ENCODE measurements around the gene ADORA3. TPM values are rescaled to one million over a fixed set of nuclear protein-coding genes. Genes with fewer than 3 reads are reported as not detected.

The ADORA3 gene
- polyA plus RNA-seq, 1 donor from 2014 or later: not detected

GRCh38 chr1:111450185-111450584 lies 53.2 kb downstream of the ADORA3 start:
- H2AFZ ChIP-seq (ENCODE audit: low read depth, low read length): peak overlapping the region; percentile 96
- no peak for TF ChIP-seq MXI1 (conservative IDR thresholded peaks at IDR 0.05; ENCODE audit: poor library complexity, severe bottlenecking)
- no peak for TF ChIP-seq EP300 (conservative IDR thresholded peaks at IDR 0.05; ENCODE audit: poor library complexity, severe bottlenecking)
- TF ChIP-seq, protein P1, sequence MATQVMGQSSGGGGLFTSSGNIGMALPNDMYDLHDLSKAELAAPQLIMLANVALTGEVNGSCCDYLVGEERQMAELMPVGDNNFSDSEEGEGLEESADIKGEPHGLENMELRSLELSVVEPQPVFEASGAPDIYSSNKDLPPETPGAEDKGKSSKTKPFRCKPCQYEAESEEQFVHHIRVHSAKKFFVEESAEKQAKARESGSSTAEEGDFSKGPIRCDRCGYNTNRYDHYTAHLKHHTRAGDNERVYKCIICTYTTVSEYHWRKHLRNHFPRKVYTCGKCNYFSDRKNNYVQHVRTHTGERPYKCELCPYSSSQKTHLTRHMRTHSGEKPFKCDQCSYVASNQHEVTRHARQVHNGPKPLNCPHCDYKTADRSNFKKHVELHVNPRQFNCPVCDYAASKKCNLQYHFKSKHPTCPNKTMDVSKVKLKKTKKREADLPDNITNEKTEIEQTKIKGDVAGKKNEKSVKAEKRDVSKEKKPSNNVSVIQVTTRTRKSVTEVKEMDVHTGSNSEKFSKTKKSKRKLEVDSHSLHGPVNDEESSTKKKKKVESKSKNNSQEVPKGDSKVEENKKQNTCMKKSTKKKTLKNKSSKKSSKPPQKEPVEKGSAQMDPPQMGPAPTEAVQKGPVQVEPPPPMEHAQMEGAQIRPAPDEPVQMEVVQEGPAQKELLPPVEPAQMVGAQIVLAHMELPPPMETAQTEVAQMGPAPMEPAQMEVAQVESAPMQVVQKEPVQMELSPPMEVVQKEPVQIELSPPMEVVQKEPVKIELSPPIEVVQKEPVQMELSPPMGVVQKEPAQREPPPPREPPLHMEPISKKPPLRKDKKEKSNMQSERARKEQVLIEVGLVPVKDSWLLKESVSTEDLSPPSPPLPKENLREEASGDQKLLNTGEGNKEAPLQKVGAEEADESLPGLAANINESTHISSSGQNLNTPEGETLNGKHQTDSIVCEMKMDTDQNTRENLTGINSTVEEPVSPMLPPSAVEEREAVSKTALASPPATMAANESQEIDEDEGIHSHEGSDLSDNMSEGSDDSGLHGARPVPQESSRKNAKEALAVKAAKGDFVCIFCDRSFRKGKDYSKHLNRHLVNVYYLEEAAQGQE (IDR thresholded peaks at IDR 0.05; ENCODE audit: borderline replicate concordance): no peak
- no peak for TF ChIP-seq CTCF (IDR thresholded peaks at IDR 0.05; ENCODE audit: poor library complexity, severe bottlenecking)
- no peak for TF ChIP-seq EZH2 (IDR thresholded peaks at IDR 0.05; ENCODE audit: borderline replicate concordance, insufficient read depth, low read length, poor library complexity, severe bottlenecking)
- TF ChIP-seq RAD21 (conservative IDR thresholded peaks at IDR 0.05): no peak
- no peak for TF ChIP-seq TAF1 (IDR thresholded peaks at IDR 0.05; ENCODE audit: low read depth)
- no peak for TF ChIP-seq SMC3 (conservative IDR thresholded peaks at IDR 0.05; ENCODE audit: poor library complexity)
- no peak for TF ChIP-seq POLR2AphosphoS5 (IDR thresholded peaks at IDR 0.05)
- H3K27me3 ChIP-seq (ENCODE audit: insufficient read depth, low read depth, low read length): no peaks in the 10 kb centered on the region
- peaks cover 46% of the 10 kb centered on the region for H3K79me2 ChIP-seq (replicated peaks; ENCODE audit: insufficient read depth, low read length)
- peaks cover 8% of the 10 kb centered on the region for H3K36me3 ChIP-seq (ENCODE audit: insufficient read depth, low read length)
- no peaks in the 10 kb centered on the region for H3K9me3 ChIP-seq (ENCODE audit: low read length)
- no peaks in the 10 kb centered on the region for H4K20me1 ChIP-seq (ENCODE audit: insufficient read depth)
- no peaks in the 10 kb centered on the region for H3F3A ChIP-seq (ENCODE audit: insufficient read depth, low read length, poor library complexity, severe bottlenecking)
- no peaks in the 10 kb centered on the region for H3K9me2 ChIP-seq (ENCODE audit: insufficient read depth, low read length)
- peak overlapping the region; percentile 89 for H3K27ac ChIP-seq (ENCODE audit: low read length)
- H3K4me3 ChIP-seq (ENCODE audit: low read length): peak overlapping the region; percentile 87
- peak overlapping the region; percentile 94 for H3K9ac ChIP-seq (ENCODE audit: low read length)
- peak overlapping the region; percentile 76 for H3K4me2 ChIP-seq (ENCODE audit: low read length)

- Histone ChIP-seq H3F3A (ENCODE audit: insufficient read depth, low read length, poor library complexity, severe bottlenecking) (no peaks in the 10 kb centered on the region), H3K4me2 (ENCODE audit: low read length) (peak overlapping the region; percentile 76), H3K27me3 (ENCODE audit: insufficient read depth, low read depth, low read length) (no peaks in the 10 kb centered on the region), H3K36me3 (ENCODE audit: insufficient read depth, low read length) (peaks cover 8% of the 10 kb centered on the region), H4K20me1 (ENCODE audit: insufficient read depth) (no peaks in the 10 kb centered on the region), H3K9me3 (ENCODE audit: low read length) (no peaks in the 10 kb centered on the region), H3K9me2 (ENCODE audit: insufficient read depth, low read length) (no peaks in the 10 kb centered on the region), H3K27ac (ENCODE audit: low read length) (peak overlapping the region; percentile 89), H3K4me3 (ENCODE audit: low read length) (peak overlapping the region; percentile 87), H3K79me2 (replicated peaks; ENCODE audit: insufficient read depth, low read length) (peaks cover 44% of the 10 kb centered on the region), H2AFZ (ENCODE audit: low read depth, low read length) (peak overlapping the region; percentile 96), H3K9ac (ENCODE audit: low read length) (peak overlapping the region; percentile 94)
- TF ChIP-seq TAF1 (IDR thresholded peaks at IDR 0.05; ENCODE audit: low read depth) (no peak), EZH2 (IDR thresholded peaks at IDR 0.05; ENCODE audit: borderline replicate concordance, insufficient read depth, low read length, poor library complexity, severe bottlenecking) (no peak), POLR2AphosphoS5 (IDR thresholded peaks at IDR 0.05) (no peak), EP300 (conservative IDR thresholded peaks at IDR 0.05; ENCODE audit: poor library complexity, severe bottlenecking) (no peak), RAD21 (conservative IDR thresholded peaks at IDR 0.05) (no peak)
Observed at GRCh38 chr1:111449703-111450017, 53.8 kb downstream of the ADORA3 start.

Small RNA genes within 50 kb of the gene (small RNA-seq; reads per million reads assigned to genes)
- 0 to 2.4 (median 1.2) reads per million in 3 experiments for gene RNU6-792P

Other genes with a start within 250 kb of the ADORA3 start
- gene CHIA, start 212.8 kb downstream of the ADORA3 start, polyA plus RNA-seq: not detected in 2 replicates
- gene OVGP1, start 75.9 kb downstream of the ADORA3 start, polyA plus RNA-seq: 7.4 and 19.9 TPM in 2 replicates
- 53.8 and 63.6 TPM in 2 replicates for gene WDR77, start 54.4 kb downstream of the ADORA3 start, polyA plus RNA-seq
- gene ATP5PB, start 54.2 kb downstream of the ADORA3 start, polyA plus RNA-seq: 582 and 597 TPM in 2 replicates
- 1.3 and 2.1 TPM in 2 replicates for gene C1orf162, start 29.6 kb downstream of the ADORA3 start, polyA plus RNA-seq
- gene TMIGD3, start within 50 bp of the ADORA3 start, polyA plus RNA-seq: not detected in 2 replicates
- 24.9 and 28.7 TPM in 2 replicates for gene RAP1A, start 116.2 kb upstream of the ADORA3 start, polyA plus RNA-seq
- 0.77 and 0.84 TPM in 2 replicates for gene INKA2, start 235.8 kb upstream of the ADORA3 start, polyA plus RNA-seq

All from neural cell (in vitro differentiated cells).